Measurements from ENCODE around the gene PRR23E. TPM values are rescaled to one million over a fixed set of nuclear protein-coding genes. Genes with fewer than 3 reads are reported as not detected.

The PRR23E gene
- total and polyA plus RNA-seq, 2 donors (not counting 3 experiments of a cell fraction or from before 2014, with no cell fraction given), result not detected

DNA sequence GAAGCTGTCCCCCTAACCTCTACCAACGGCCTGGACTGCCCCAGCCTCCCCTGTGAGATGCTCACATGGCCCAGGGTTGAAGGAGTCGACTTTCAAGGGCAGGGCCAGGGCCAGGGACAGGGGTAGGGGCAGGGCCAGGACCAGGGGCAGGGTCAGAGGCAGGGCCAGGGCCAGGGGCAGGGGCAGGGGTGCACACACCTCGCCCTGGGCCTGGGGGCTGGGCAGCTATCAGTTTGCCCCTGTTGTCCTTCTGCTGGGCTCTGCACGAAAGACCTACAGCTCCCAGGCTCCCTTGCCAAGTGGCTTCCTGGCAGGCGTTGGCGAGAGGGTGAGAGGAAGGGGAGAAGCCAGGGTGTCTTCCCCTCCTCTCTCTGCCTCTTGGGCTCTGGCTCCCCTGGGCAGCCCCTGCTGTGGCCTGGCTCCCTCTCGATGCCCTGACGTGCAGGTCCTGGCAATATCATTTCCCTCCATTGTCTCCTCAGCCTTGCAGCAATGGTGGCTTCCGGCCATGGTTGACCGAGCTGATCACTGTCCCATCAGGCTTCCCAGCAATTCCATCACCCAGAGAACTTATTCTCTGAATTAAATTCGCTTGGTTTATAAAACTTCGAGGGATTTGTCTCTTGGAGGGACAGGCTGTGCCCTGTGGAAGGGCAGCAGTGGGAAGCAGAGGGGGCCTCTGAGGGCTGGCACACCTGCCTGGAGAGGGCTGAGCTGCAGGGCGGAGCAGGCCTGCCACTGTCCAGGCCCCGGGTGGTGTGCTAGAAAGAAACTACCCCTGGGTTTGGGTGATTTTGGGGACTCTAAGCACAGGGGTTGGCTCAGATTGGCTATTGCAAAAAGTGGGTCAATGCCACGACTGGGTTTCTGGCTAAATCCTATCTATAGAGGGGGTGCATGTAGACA is 13.9 kb downstream of the PRR23E start:
- Histone ChIP-seq H3K4me2 (ENCODE audit: insufficient read depth, low read length) (no peak overlapping the region), H3K4me3 (replicated peaks in 1 of 3; ENCODE audit: insufficient read depth in 1 of 3, low read depth in 1 of 3, low read length in 3 of 3) (no peak overlapping the region), H4K20me1 (replicated peaks; ENCODE audit: control insufficient read depth, extremely low read depth, insufficient read depth, low read length) (no peaks in the 10 kb centered on the region), H3K79me2 (ENCODE audit: control insufficient read depth, insufficient read depth, low read length) (no peaks in the 10 kb centered on the region), H2AFZ (ENCODE audit: low read depth, low read length) (no peak overlapping the region), H3K9me1 (replicated peaks; ENCODE audit: control insufficient read depth, extremely low read depth, insufficient read depth, low read length) (no peaks in the 10 kb centered on the region), H3K27ac (ENCODE audit: insufficient read depth, low read depth, low read length) (no peak overlapping the region), H3K4me1 (ENCODE audit: control insufficient read depth, extremely low read depth, insufficient read depth, low read length) (no peaks in the 10 kb centered on the region), H3K9ac (replicated peaks; ENCODE audit: extremely low read depth, insufficient read depth, low read length) (no peak overlapping the region), H3K36me3 (ENCODE audit: control insufficient read depth in 2 of 2, extremely low read depth in 1 of 2, insufficient read depth in 2 of 2, low read length in 2 of 2) (no peaks in the 10 kb centered on the region), H3K9me3 (replicated peaks; ENCODE audit: control insufficient read depth, insufficient read depth, low read length) (no peaks in the 10 kb centered on the region), H3K27me3 (ENCODE audit: control insufficient read depth in 2 of 2, insufficient read depth in 2 of 2, low read length in 2 of 2) (no peaks in the 10 kb centered on the region)
- CTCF ChIA-PET, result no interaction called here
- BruUV-seq (replicated peaks), result no TSS peak
- POLR2A ChIA-PET, result no interaction called here
- TF ChIP-seq, protein P1, sequence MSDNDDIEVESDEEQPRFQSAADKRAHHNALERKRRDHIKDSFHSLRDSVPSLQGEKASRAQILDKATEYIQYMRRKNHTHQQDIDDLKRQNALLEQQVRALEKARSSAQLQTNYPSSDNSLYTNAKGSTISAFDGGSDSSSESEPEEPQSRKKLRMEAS (IDR thresholded peaks at IDR 0.05; ENCODE audit: insufficient read depth, insufficient read length), result no peak
- TF ChIP-seq MYC (IDR thresholded peaks at IDR 0.05; ENCODE audit: low read depth, low read length) (no peak), GATA2 (IDR thresholded peaks at IDR 0.05; ENCODE audit: insufficient read depth, insufficient read length, low read depth, low read length) (no peak), EZH2 (IDR thresholded peaks at IDR 0.05; ENCODE audit: borderline replicate concordance, low read depth, low read length, severe bottlenecking) (no peak), CTCF (IDR thresholded peaks at IDR 0.05; ENCODE audit: extremely low read depth in 1 of 2, insufficient read depth in 1 of 2, low read depth in 1 of 2, low read length in 2 of 2) (no peak), JUN (IDR thresholded peaks at IDR 0.05; ENCODE audit: borderline replicate concordance, insufficient read depth, insufficient read length, low read depth) (no peak), POLR2AphosphoS5 (IDR thresholded peaks at IDR 0.05; ENCODE audit: insufficient read depth, low read depth, low read length) (no peak), FOS (IDR thresholded peaks at IDR 0.05; ENCODE audit: borderline replicate concordance, insufficient read depth, low read length) (no peak), POLR2A (IDR thresholded peaks at IDR 0.05; ENCODE audit: low read depth, low read length) (no peak)
- no peak for DNase-seq (ENCODE audit: low read depth, low spot score)
- dilution Hi-C loops (cut with MboI; ENCODE audit: extremely low pct_ligation_motif_present, low sequenced_read_pairs) (no loop called here), intact Hi-C loops (cut with micrococcal nuclease) (no loop called here)
- no peak for FAIRE-seq

Measured in endothelial cell of umbilical vein (primary cell).